Measurements from ENCODE around the gene CNTNAP2.

DNA sequence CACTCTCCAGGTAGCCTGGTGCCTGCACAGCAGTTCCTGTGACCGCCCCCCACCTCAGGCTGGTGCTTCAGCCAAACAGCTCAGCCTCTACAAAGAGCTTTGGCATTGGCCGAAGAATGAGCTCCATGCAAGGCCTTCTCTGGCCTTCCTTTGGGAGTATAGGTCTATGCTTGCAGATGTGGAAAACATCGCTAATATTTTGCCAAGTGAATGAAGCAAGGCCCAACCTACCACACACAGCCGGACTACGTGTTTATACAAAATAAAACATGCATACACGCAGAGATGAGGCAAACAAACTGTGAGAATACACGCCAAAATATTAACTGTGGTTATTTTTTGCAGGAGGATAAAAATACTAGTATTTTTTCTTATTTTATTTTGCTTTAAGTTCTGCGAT, 2057.8 kb downstream of the CNTNAP2 start:
- no peak for TF ChIP-seq CEBPB (IDR thresholded peaks at IDR 0.05; ENCODE audit: low read depth, low read length)
- no peak for TF ChIP-seq CHD1 (IDR thresholded peaks at IDR 0.05; ENCODE audit: low read depth, low read length)
